Fibroblast of lung (primary cell): ENCODE results near the gene BAIAP3. TPM values are rescaled to one million over a fixed set of nuclear protein-coding genes. Genes with fewer than 3 reads are reported as not detected.

Experiments used
- DNase-seq, 2 donors: peaks; one replicate each; pipeline versions ENCODE4 v3.0.0 to v3.0.0-alpha.2; 2010; ENCODE audit warnings: low read depth in 2 of 2
- H2AFZ ChIP-seq: 2 replicates; pipeline ENCODE4 v1.5.1; 2012; ENCODE audit warnings: low read length, control low read depth, inconsistent platforms
- H3K27ac ChIP-seq: 2 replicates; pipeline ENCODE4 v1.5.1; 2011; ENCODE audit warnings: low read length, control low read depth; ENCODE audit not compliant: insufficient read depth
- H3K27me3 ChIP-seq: 2 replicates; pipeline ENCODE4 v1.5.1; 2011; ENCODE audit warnings: mild to moderate bottlenecking, low read length; ENCODE audit not compliant: control insufficient read depth, insufficient read depth
- H3K36me3 ChIP-seq: 2 replicates; pipeline ENCODE4 v1.5.1; 2011; ENCODE audit warnings: low read length; ENCODE audit not compliant: control insufficient read depth, insufficient read depth
- H3K4me1 ChIP-seq: 2 replicates; pipeline ENCODE4 v1.5.1; 2011; ENCODE audit warnings: low read length; ENCODE audit not compliant: control insufficient read depth, insufficient read depth; ENCODE audit errors: extremely low read depth
- H3K4me2 ChIP-seq: 2 replicates; pipeline ENCODE4 v1.5.1; 2011; ENCODE audit warnings: low read length, control low read depth; ENCODE audit not compliant: insufficient read depth; ENCODE audit errors: extremely low read depth
- H3K4me3 ChIP-seq, 4 experiments: fragments of 200-600 bp in 1 of 4; sonication (generic) in 1 of 4; replicated peaks in 1 of 4; 2 replicates each; pipeline ENCODE4 v1.5.1; 2011 to 2016; ENCODE audit warnings: low read length in 4 of 4, low read depth in 3 of 4, mild to moderate bottlenecking in 3 of 4, control low read depth in 2 of 4, inconsistent platforms in 1 of 4, mixed read lengths in 1 of 4; ENCODE audit not compliant: insufficient read depth in 1 of 4; ENCODE audit errors: control extremely low read depth in 1 of 4
- H3K79me2 ChIP-seq: 2 replicates; pipeline ENCODE4 v1.5.1; 2012; ENCODE audit warnings: mild to moderate bottlenecking, low read length, inconsistent platforms; ENCODE audit not compliant: control insufficient read depth, insufficient read depth
- H3K9ac ChIP-seq: 2 replicates; pipeline ENCODE4 v1.5.1; 2011; ENCODE audit warnings: mild to moderate bottlenecking, low read length, control low read depth; ENCODE audit not compliant: insufficient read depth
- H3K9me3 ChIP-seq: 2 replicates; pipeline ENCODE4 v1.5.1; 2012; ENCODE audit warnings: low read depth, low read length; ENCODE audit not compliant: control insufficient read depth, insufficient read depth
- H4K20me1 ChIP-seq: 2 replicates; pipeline ENCODE4 v1.5.1; 2011; ENCODE audit warnings: low read length; ENCODE audit not compliant: control insufficient read depth, insufficient read depth; ENCODE audit errors: extremely low read depth
- CTCF ChIP-seq, 2 donors: IDR thresholded peaks in 1 of 2; conservative IDR thresholded peaks in 1 of 2; 1 replicate in 1 of 2; 2 replicates in 1 of 2; pipeline ENCODE4 v1.5.1; 2011 to 2012; ENCODE audit warnings: low read length in 2 of 2, control low read depth in 1 of 2, inconsistent platforms in 1 of 2, low read depth in 1 of 2, mild to moderate bottlenecking in 1 of 2
- EZH2 ChIP-seq: IDR thresholded peaks from 2 replicates; pipeline ENCODE4 v1.5.1; 2012; ENCODE audit warnings: low read length, control low read depth, mild to moderate bottlenecking; ENCODE audit errors: missing control alignments
- polyA plus RNA-seq, 2 donors: library from polyadenylated mRNA; depleted of rRNA in 1 of 2; stranded (reverse) in 1 of 2; unstranded in 1 of 2; fragments of >200 nt; gene quantifications; 2 replicates each; pipeline ENCODE4 v1.2.1, GENCODE V29; 2011 to 2012; ENCODE audit warnings: missing spikeins in 1 of 2
- total RNA-seq: library from RNA; depleted of rRNA; stranded (reverse); fragments of >200 nt; gene quantifications from 2 replicates; pipeline ENCODE4 v1.2.1, GENCODE V29; 2014

Gene BAIAP3
- total and polyA plus RNA-seq, 2 donors (not counting 1 experiment from before 2014, with no cell fraction given): 0.22 to 0.83 TPM

- no peaks in the 10 kb centered on the region for H3K9me3 ChIP-seq
- H3K79me2 ChIP-seq: no peaks in the 10 kb centered on the region
- peaks cover 11% of the 10 kb centered on the region for H3K27me3 ChIP-seq
- H3K27ac ChIP-seq: no peak overlapping the region
- no peak overlapping the region for H3K9ac ChIP-seq
- TF ChIP-seq CTCF (conservative IDR thresholded peaks at IDR 0.05 in 1 of 2, IDR thresholded peaks at IDR 0.05 in 1 of 2; ENCODE audit: low read depth in 1 of 2, low read length in 2 of 2) (no peak), EZH2 (no peak)
- H3K4me2 ChIP-seq: no peak overlapping the region
- no peak overlapping the region for H2AFZ ChIP-seq
- no peaks in the 10 kb centered on the region for H4K20me1 ChIP-seq
- H3K4me3 ChIP-seq: no peak overlapping the region
- no peaks in the 10 kb centered on the region for H3K4me1 ChIP-seq
- no peaks in the 10 kb centered on the region for H3K36me3 ChIP-seq
- no peak for DNase-seq
Measured at GRCh38 chr16:1338855-1339675, 5.6 kb downstream of the BAIAP3 start.

GRCh38 chr16:1340730-1341494 lies 7.5 kb downstream of the BAIAP3 start:
- Histone ChIP-seq H3K4me2 (no peak overlapping the region), H3K79me2 (no peaks in the 10 kb centered on the region), H3K4me1 (no peaks in the 10 kb centered on the region), H3K9me3 (no peaks in the 10 kb centered on the region), H3K27me3 (no peaks in the 10 kb centered on the region), H3K9ac (no peak overlapping the region), H3K36me3 (no peaks in the 10 kb centered on the region), H4K20me1 (no peaks in the 10 kb centered on the region), H2AFZ (no peak overlapping the region), H3K27ac (no peak overlapping the region), H3K4me3 (no peak overlapping the region)
- TF ChIP-seq EZH2: no peak
- DNase-seq: no peak

- no peaks in the 10 kb centered on the region for H3K27me3 ChIP-seq
- no peaks in the 10 kb centered on the region for H3K79me2 ChIP-seq
- H3K4me2 ChIP-seq: no peak overlapping the region
- TF ChIP-seq CTCF (conservative IDR thresholded peaks at IDR 0.05 in 1 of 2, IDR thresholded peaks at IDR 0.05 in 1 of 2; ENCODE audit: low read depth in 1 of 2, low read length in 2 of 2) (no peak), EZH2 (no peak)
- no peak overlapping the region for H2AFZ ChIP-seq
- no peak for DNase-seq
- H3K9ac ChIP-seq: no peak overlapping the region
- no peaks in the 10 kb centered on the region for H3K36me3 ChIP-seq
- H3K27ac ChIP-seq: no peak overlapping the region
- no peaks in the 10 kb centered on the region for H4K20me1 ChIP-seq
- no peaks in the 10 kb centered on the region for H3K4me1 ChIP-seq
- no peaks in the 10 kb centered on the region for H3K9me3 ChIP-seq
- no peak overlapping the region for H3K4me3 ChIP-seq
Measured at GRCh38 chr16:1341495-1342420, 8.3 kb downstream of the BAIAP3 start.
